GM19099 (cell line): ENCODE results near the gene TMED1.

ENCODE experiments used
- POLR2A ChIP-seq: IDR thresholded peaks from 3 replicates; pipeline ENCODE4 v1.6.1; 2011; ENCODE audit warnings: low read depth; ENCODE audit not compliant: insufficient read length; ENCODE audit errors: extremely low read depth

The TMED1 gene

DNA sequence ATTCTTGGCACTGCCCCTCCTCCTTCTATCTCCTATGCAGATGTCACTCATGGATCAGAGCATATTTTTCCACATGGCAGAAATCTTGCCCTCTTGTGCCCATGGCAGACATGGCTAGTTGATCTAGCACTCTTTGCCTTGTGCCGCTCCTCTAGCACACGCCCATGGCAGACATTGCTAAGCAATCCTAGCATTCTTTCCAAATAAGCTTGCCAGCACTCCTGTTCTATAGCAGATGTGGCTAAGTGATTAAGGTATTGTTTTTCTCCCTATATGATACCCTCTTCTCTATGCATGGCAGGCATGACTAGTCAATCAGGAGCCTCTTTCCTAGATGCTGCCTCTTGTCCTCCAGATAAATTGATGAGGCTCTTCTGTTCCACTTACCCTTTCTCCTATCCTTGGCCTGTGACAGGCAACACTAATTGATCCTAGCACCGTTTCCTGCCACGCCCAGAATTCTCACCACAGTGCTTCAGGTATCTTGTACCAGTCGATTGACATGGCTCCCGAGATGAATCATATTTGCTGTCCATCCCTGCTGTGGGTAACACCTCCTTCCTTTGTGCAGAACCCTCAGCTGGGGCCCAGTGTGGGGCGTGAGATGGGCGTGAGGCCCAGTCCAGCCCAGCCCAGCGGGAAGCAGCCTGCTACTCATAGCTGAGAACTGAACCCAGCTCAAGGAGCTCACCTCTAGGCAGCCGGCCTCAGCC is 26.9 kb downstream of the TMED1 start:
- no peak for TF ChIP-seq POLR2A

DNA sequence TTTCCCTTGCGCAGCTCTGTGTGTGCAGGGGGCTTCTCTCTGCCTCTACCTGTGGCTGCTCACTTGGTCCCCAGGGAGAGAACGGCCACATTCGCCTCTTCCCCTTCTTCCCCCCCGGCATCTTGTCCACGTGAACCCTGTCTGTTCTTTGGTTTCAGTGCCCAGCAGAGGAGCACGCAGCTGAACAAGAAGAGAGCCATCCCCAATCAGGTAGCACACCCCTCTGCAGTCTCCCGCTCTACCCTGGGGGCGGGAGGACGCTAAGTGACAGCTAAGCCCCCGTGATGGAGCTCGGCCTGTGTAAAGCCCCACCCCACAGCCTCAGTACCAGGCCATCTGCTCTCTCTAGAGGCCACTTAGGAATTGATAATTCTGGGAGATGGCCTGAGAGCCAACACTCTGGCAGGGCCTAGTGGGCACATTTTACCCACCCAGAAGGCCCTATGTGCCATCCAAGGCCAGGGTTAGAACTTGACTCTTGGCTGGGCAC is 30.2 kb downstream of the TMED1 start:
- TF ChIP-seq POLR2A, result no peak

DNA sequence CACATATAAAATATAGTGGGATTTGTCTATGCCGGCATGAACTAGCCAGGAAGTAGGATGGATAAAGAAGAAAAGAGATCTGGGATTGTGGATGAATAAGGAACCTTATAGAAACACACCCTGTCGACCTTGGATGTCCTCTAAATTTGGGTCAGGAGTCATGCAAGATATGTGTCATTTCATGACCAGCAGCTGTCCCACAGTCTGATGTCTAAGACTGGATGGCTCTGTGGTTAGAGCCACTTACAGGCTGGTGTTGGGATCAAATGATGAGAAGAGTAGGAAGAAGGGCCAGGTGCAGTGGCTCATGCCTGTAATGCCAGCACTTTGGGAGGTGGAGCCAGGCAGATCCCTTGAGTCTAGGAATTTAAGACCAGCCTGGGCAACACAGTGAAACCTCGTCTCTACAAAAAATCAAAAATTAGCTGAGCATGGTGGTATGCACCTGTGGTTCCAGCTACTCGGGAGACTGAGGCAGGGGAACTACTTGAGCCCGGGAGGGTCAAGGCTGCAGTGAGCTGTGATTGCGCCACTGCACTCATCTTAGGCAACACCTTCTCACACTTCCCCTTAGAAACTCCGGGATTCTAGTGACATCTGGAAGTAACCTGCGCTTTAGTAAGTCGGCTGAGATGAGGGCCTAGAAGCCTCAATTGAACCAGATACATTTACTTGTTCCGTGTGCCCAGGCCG is 30.8 kb downstream of the TMED1 start:
- TF ChIP-seq POLR2A, result no peak

DNA sequence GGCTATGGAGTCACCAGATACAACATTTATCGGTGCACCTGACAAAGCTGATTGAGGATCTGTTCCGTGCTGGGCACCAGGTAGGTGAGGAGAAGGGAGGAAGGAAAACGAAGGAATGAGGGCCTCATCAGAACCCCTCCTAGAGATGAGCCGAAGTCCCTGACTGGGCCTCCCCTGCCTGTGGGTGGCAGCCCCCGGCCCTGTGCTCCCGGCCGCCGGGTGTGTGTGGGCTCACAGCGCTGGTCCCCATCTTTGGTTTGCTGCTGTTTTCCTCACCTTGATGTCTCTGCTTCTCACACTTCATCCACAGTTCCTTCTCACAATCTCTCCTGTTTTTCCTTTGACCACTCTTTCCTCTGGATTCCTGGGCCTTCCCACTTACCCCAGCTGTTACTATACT is 32.8 kb downstream of the TMED1 start:
- TF ChIP-seq POLR2A, result no peak

DNA sequence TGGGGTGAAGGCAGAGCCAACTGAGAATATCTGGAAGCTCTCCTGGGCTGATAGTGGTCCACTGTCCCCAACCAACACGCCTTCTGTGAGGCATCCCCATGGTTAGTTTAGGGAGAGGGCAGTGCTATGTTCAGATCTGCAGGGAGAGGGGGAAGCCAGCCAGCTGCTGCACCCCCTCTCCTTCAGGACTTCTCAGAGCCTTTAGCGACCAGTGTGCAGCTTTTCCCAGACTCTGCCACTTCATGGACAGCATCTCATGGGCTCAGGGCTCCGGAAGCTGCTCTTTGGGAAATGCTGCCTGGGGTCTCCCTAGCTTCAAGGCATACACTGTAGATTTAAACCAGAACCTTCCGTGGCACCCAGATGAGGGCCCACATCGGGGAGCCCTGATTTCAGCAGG is 33.5 kb downstream of the TMED1 start:
- TF ChIP-seq POLR2A, result no peak

DNA sequence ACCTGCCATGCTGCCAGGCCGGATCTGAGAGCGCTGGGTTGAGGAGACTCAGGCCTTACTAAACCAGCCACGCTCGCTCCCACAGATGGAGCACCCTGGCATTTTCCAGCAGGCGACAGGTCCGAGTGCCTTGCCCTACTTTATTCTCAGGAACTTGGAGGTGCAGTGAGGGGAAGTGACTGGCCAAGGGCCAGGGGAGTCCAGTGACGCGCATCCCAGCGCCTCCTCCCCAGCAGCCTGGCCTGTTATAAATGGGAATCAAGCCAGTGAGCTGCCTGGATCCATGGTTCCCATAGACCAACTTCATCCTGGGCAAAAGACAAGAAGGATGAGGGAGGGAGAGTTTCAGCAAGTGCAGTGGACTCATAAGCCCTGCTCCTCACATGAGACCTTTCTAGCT is 35.5 kb downstream of the TMED1 start:
- no peak for TF ChIP-seq POLR2A

DNA sequence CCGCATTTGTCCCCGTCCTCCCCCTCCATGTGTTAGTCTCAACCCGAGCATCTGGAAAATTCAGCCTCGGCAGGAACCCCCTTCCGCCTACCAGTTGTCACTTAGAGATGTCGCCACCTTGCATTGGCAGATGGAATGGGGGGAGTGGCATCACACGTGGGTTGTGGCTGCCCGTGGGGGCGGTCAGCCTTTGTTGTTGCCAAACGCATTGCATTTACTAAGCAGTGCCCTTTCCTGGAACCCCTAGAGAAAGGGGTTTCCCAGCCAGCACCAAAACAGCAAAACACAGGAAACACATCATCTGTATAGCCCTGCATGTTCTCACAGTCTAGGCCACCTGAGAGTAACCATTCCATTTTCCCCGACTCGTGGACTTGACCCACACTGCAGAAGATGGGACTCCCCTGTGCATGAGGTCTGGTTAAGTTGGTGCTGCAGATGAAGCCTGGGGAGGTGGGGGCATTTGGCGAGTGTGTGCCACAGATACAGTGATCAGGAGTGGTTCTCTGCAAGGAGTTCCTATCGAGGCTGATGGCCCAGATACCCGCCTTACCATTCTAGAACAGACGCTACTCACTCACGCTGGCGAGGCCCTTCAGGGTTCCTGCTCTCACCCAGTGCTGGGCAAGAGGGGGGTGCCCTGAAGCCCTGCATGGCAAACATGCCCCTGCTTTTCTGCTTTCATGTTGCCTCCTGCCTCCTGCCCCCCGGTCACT is 38.3 kb downstream of the TMED1 start:
- no peak for TF ChIP-seq POLR2A

DNA sequence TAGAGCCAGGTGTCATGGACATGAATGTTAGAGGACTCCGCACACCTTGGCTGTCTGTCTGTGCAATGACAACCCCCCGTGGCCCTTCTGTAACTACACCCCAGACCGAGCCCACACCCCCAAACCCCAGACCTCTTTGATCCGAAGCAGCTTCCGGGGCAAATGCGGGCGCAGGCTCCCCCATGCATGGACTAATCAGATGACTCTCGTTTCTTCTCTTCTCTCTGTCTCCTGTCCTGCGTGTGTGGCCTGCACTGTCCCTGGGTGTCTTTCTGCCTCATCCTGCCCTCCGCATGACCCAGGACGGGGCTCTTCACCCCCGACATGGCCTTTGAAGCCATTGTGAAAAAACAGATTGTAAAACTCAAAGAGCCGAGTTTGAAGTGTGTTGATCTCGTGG is 38.9 kb downstream of the TMED1 start:
- TF ChIP-seq POLR2A, result no peak

DNA sequence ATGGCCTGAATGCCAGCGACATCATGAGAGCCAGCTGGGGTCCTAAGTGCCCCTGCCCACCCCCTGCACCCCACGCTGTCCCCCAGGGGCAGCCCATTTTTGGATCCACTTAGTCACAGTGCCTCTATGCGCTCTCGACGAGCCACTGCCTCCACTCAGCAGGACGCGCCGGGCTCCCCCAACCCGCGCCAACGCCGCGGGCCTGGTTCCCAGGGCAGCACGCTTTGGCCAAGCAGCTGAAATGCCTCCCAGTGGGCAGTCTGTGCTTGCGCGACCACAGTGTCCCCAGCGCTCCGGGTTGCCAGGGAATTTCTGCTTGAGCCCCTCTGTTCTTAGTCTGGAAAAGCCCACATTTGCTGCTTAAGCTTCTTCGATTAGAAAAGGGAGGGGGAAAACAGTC is 39.4 kb downstream of the TMED1 start:
- TF ChIP-seq POLR2A, result no peak

DNA sequence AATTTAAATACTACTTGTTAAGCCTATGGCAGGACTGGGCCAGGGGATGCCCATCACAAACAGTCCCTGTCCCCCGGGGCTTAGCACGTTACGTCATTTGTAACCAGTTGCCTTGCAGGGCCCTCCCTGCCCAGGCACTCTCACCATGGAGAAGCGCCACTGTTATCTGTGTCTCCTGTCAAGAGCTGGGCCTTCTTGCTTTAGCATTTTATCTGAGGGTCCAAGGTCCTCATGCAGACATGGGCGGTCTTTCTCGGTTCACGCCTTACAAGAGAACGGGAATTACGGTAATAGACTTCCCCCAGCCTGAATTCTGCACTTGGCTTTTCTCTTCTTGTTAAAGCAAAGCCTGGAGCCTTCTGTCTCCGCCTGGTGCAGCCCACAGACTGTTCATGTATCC is 46.1 kb downstream of the TMED1 start:
- no peak for TF ChIP-seq POLR2A

DNA sequence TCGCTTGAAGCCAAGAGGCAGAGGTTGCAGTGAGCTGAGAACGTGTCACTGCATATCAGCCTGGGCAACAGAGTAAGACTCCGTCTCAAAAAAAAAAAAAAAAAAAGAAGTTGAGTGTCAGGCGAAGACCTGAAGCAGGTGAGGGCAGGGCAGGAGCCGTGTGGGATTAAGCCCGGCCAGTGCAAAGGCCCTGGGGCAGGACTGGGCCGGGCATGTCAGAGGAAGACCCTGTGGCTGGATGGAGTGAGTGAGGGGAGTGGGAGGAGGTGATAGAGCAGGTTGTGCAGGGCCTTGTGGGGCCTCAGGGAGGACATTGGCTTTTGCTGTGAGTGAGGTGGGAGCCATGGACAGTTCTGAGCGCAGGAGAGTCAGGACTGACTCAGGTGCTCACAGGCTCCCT is 47.9 kb downstream of the TMED1 start:
- TF ChIP-seq POLR2A, result no peak

DNA sequence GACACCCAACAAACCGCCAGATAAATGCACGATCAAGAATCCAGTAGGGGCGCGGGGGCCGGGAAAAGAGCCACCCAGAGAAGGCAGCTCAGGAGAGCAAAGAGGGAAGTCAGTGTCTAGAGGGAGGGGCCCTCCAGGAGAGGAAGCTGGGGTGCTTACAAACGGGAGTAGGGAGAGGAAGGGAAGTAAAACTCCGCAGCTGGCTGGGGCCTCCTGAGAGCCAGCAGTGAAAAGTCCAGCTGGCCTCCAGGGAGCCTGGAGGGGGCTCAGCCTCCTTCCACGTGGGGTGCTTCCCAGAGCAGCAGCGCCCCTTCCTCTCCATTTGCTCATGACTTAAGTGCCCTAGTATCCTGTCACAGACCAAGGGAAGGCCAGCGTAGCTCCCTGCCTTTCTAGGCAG is 51.8 kb downstream of the TMED1 start:
- no peak for TF ChIP-seq POLR2A

DNA sequence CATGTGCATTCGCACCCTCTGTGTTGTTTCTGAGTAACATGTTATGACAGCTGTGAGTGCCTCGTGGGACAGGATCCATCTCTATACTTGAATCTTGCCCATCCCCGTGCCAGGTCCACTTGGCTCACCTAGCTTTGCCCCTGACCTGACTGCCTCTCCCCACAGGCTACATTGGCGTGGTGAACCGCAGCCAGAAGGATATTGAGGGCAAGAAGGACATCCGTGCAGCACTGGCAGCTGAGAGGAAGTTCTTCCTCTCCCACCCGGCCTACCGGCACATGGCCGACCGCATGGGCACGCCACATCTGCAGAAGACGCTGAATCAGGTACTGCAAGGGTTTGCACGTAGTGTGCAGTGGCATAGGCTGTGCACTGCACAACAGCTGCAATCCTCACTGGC is 53.2 kb downstream of the TMED1 start:
- TF ChIP-seq POLR2A, result no peak
